Measurements from ENCODE around the gene MIPOL1.

MIPOL1 gene

GRCh38 chr14:37566811-37567371 is 369.2 kb downstream of the MIPOL1 start:
- H3K9ac ChIP-seq (ENCODE audit: low read depth, low read length, poor library complexity, severe bottlenecking), result no peak overlapping the region
- no peak overlapping the region for H3K4me3 ChIP-seq (ENCODE audit: low read length, poor library complexity, severe bottlenecking)
- no peak for TF ChIP-seq EZH2phosphoT487 (IDR thresholded peaks at IDR 0.05; ENCODE audit: borderline replicate concordance)
- no peak for TF ChIP-seq CTCF (conservative IDR thresholded peaks at IDR 0.05; ENCODE audit: low read length)
- no peaks in the 10 kb centered on the region for H3K79me2 ChIP-seq (ENCODE audit: insufficient read depth, low read length)
- no peaks in the 10 kb centered on the region for H3K36me3 ChIP-seq (ENCODE audit: insufficient read depth, low read length)
- H3K4me1 ChIP-seq (ENCODE audit: insufficient read depth, low read length, poor library complexity, severe bottlenecking), result no peaks in the 10 kb centered on the region
- no peaks in the 10 kb centered on the region for H3K9me3 ChIP-seq (ENCODE audit: insufficient read depth, low read depth, low read length)
- no peaks in the 10 kb centered on the region for H3F3A ChIP-seq (ENCODE audit: low read depth)
- H4K20me1 ChIP-seq (ENCODE audit: insufficient read depth, low read length, poor library complexity, severe bottlenecking), result no peaks in the 10 kb centered on the region
- H3K27me3 ChIP-seq (ENCODE audit: insufficient read depth, low read length, poor library complexity, severe bottlenecking), result no peaks in the 10 kb centered on the region
- no peaks in the 10 kb centered on the region for H3K9me2 ChIP-seq (replicated peaks; ENCODE audit: low read depth, low read length)
- H3K4me2 ChIP-seq (ENCODE audit: low read depth, low read length, poor library complexity, severe bottlenecking), result no peak overlapping the region
- H2AFZ ChIP-seq (ENCODE audit: low read length), result no peak overlapping the region

GRCh38 chr14:37569729-37570128 is 372.0 kb downstream of the MIPOL1 start:
- Histone ChIP-seq H3K9me3 (ENCODE audit: insufficient read depth, low read depth, low read length) (no peaks in the 10 kb centered on the region), H3K4me3 (ENCODE audit: low read length, poor library complexity, severe bottlenecking) (no peak overlapping the region), H3K4me1 (ENCODE audit: insufficient read depth, low read length, poor library complexity, severe bottlenecking) (no peaks in the 10 kb centered on the region), H3F3A (ENCODE audit: low read depth) (no peaks in the 10 kb centered on the region), H3K4me2 (ENCODE audit: low read depth, low read length, poor library complexity, severe bottlenecking) (no peak overlapping the region), H3K9me2 (replicated peaks; ENCODE audit: low read depth, low read length) (no peaks in the 10 kb centered on the region; the same call in 1 of the 2 replicates), H3K27me3 (ENCODE audit: insufficient read depth, low read length, poor library complexity, severe bottlenecking) (no peaks in the 10 kb centered on the region), H2AFZ (ENCODE audit: low read length) (no peak overlapping the region), H3K9ac (ENCODE audit: low read depth, low read length, poor library complexity, severe bottlenecking) (no peak overlapping the region), H3K79me2 (ENCODE audit: insufficient read depth, low read length) (no peaks in the 10 kb centered on the region), H3K36me3 (ENCODE audit: insufficient read depth, low read length) (no peaks in the 10 kb centered on the region), H4K20me1 (ENCODE audit: insufficient read depth, low read length, poor library complexity, severe bottlenecking) (no peaks in the 10 kb centered on the region)
- TF ChIP-seq CTCF (conservative IDR thresholded peaks at IDR 0.05; ENCODE audit: low read length) (no peak), EZH2phosphoT487 (IDR thresholded peaks at IDR 0.05; ENCODE audit: borderline replicate concordance) (no peak)

DNA sequence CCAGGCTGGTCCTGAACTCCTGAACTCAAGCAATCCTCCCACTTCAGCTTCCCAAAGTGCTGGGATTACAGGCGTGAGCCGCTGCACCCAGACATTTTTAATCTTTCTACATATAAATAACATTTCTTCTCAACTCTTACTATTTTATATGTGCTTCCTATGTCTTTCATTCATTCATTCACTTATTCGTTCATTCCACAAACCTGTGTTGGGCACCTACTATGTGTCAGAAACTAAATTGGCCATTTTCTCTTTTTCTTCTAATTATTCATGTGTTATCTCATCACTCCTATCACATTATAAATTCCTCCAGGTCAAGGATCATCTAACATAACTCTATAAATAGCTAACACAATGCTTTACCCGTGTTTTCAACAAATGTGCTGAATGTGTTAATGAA is 373.7 kb downstream of the MIPOL1 start:
- Histone ChIP-seq H3F3A (ENCODE audit: low read depth) (no peaks in the 10 kb centered on the region), H3K4me3 (ENCODE audit: low read length, poor library complexity, severe bottlenecking) (no peak overlapping the region), H3K27me3 (ENCODE audit: insufficient read depth, low read length, poor library complexity, severe bottlenecking) (no peaks in the 10 kb centered on the region), H3K9ac (ENCODE audit: low read depth, low read length, poor library complexity, severe bottlenecking) (no peak overlapping the region), H3K36me3 (ENCODE audit: insufficient read depth, low read length) (no peaks in the 10 kb centered on the region), H3K4me2 (ENCODE audit: low read depth, low read length, poor library complexity, severe bottlenecking) (no peak overlapping the region), H2AFZ (ENCODE audit: low read length) (no peak overlapping the region), H3K79me2 (ENCODE audit: insufficient read depth, low read length) (no peaks in the 10 kb centered on the region), H3K9me3 (ENCODE audit: insufficient read depth, low read depth, low read length) (no peaks in the 10 kb centered on the region), H3K4me1 (ENCODE audit: insufficient read depth, low read length, poor library complexity, severe bottlenecking) (no peaks in the 10 kb centered on the region), H4K20me1 (ENCODE audit: insufficient read depth, low read length, poor library complexity, severe bottlenecking) (no peaks in the 10 kb centered on the region), H3K9me2 (replicated peaks; ENCODE audit: low read depth, low read length) (no peaks in the 10 kb centered on the region; the same call in 1 of the 2 replicates)
- no peak for TF ChIP-seq CTCF (conservative IDR thresholded peaks at IDR 0.05; ENCODE audit: low read length)
- TF ChIP-seq EZH2phosphoT487 (IDR thresholded peaks at IDR 0.05; ENCODE audit: borderline replicate concordance), result no peak
